ENCODE measurements around the gene WARS2.
"Not testable (repeated sequence)": the region's sequence is repeated elsewhere in the genome, so short reads cannot be mapped to it uniquely, and the experiment has no call there.

The WARS2 gene

GRCh38 chr1:119140177-119141019 lies at the start of gene WARS2:
WARS2 (minus strand) TSS chr1:119140653; CDS start chr1:119140644, 9 bp downstream.
- DNase-seq, result peak; percentile 96

DNA sequence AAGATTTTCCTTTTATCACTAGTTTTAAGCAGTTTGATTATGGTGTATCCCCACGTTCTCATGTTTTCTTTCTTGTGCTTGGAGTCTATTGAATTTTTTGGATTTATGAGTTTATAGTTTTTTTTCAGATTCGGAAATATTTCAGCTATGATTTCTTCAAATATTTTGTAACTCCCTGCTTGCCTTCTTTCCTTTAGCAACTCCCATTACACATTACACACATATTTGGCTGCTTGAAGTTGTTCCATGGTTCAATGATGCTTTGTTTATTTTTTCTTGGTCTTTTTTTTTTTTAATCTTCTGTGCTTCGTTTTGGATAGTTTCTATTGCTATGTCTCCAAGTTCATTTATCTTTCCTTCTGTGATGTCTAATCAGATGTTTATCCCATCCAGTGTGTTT lies 48.5 kb upstream of the WARS2 start:
- no peak for DNase-seq

GRCh38 chr1:119187416-119187815 lies 47.0 kb upstream of the WARS2 start:
- DNase-seq, result no peak

GRCh38 chr1:119186471-119186870 lies 46.0 kb upstream of the WARS2 start:
- no peak for DNase-seq

GRCh38 chr1:119184972-119185371 lies 44.5 kb upstream of the WARS2 start:
- no peak for DNase-seq

- DNase-seq, result no peak
Observed at GRCh38 chr1:119181218-119181617, 40.8 kb upstream of the WARS2 start.

GRCh38 chr1:119179051-119179450 lies 38.6 kb upstream of the WARS2 start:
- no peak for DNase-seq

GRCh38 chr1:119172927-119173326 lies 32.5 kb upstream of the WARS2 start:
- DNase-seq, result not testable (repeated sequence)

DNA sequence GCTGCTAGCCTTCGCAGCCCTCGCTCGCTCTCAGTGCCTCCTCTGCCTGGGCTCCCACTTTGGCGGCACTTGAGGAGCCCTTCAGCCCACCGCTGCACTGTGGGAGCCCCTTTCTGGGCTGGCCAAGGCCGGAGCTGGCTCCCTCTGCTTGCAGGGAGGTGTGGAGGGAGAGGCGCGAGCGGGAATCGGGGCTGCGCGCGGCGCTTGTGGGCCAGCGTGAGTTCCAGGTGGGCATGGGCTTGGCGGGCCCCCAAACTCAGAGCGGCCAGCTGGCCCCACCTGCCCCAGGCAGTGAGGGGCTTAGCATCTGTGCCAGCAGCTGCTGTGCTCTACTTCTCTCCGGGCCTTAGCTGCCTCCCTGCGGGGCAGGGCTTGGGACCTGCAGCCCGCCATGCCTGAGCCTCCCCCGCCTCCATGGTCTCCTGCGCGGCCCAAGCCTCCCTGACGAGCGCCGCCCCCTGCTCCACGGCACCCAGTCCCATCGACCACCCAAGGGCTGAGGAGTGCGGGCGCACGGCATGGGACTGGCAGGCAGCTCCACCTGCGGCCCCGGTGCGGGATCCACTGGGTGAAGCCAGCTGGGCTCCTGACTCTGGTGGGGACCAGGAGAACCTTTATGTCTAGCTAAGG lies 31.0 kb upstream of the WARS2 start:
- DNase-seq, result not testable (repeated sequence)

GRCh38 chr1:119163396-119163795 lies 22.9 kb upstream of the WARS2 start:
- DNase-seq, result no peak

DNA sequence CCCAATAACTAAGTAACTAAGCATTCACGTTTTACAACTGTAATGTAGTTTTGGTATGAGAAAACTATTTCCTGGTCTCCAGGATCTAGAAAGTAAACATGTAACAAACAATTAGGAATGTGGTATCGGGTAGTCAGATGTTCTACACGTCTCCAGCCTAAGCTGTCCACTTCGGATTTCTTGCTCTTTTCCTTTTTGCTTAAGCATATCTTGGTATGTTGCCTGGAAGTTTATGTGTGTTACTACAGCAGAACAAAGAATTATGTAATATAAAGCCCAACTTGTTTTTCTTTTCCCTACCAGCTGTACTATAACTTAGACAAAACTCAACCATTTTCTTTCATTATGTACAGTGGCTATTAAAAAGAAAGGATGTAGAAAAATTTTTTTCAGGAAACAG lies 20.4 kb upstream of the WARS2 start:
- no peak for DNase-seq

- no peak for DNase-seq
Observed at GRCh38 chr1:119160409-119160808, 20.0 kb upstream of the WARS2 start.

- no peak for DNase-seq
Observed at GRCh38 chr1:119159966-119160365, 19.5 kb upstream of the WARS2 start.

GRCh38 chr1:119159111-119159510 lies 18.7 kb upstream of the WARS2 start:
- DNase-seq, result no peak

DNA sequence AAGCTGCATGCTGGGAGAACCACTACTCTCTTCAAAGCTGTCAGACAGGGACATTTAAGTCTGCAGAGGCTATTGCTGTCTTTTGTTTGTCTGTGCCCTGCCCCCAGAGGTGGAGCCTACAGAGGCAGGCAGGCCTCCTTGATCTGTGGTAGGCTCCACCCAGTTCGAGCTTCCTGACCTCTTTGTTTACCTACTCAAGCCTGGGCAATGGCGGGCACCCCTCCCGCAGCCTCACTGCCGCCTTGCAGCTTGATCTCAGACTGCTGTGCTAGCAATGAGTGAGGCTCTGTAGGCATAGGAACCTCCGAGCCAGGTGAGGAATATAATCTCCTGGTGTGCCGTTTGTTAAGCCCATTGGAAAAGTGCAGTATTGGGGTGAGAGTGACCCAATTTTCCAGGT lies 16.3 kb upstream of the WARS2 start:
- DNase-seq, result not testable (repeated sequence)

- DNase-seq, result not testable (repeated sequence)
Observed at GRCh38 chr1:119155069-119155468, 14.6 kb upstream of the WARS2 start.

GRCh38 chr1:119150150-119150549 lies 9.7 kb upstream of the WARS2 start:
- no peak for DNase-seq

DNA sequence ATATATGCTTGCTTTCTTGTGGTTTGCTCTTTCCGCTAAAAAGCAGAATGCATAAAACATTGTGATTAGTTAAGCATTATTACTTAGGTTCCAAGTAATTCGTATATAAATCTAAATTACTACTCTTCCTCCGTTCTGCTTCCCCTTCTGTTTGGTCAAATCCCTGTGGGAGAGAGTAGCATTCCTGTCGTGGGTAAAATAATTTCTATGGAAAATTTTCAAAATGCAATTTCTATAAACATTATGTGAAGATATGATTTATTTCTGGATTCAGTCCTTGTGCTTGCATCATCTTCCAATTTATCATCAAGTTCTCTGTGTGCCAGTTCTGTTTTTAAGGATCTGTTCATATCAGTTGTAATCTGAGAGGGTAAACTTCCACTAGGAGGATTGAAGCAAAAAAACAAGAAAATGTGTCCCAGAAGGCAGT lies 7.2 kb upstream of the WARS2 start:
- no peak for DNase-seq

GRCh38 chr1:119146466-119146865 lies 6.0 kb upstream of the WARS2 start:
- DNase-seq, result no peak

- no peak for DNase-seq
Observed at GRCh38 chr1:119144813-119145212, 4.4 kb upstream of the WARS2 start.

GRCh38 chr1:119143706-119144105 lies 3.3 kb upstream of the WARS2 start:
- no peak for DNase-seq

GRCh38 chr1:119141660-119142059 lies 1.2 kb upstream of the WARS2 start:
- no peak for DNase-seq

GRCh38 chr1:119141020-119141424 lies 569 bp upstream of the WARS2 start:
- DNase-seq, result peak; percentile 38

- DNase-seq, result no peak
Observed at GRCh38 chr1:119139857-119140176, 636 bp downstream of the WARS2 start.

DNA sequence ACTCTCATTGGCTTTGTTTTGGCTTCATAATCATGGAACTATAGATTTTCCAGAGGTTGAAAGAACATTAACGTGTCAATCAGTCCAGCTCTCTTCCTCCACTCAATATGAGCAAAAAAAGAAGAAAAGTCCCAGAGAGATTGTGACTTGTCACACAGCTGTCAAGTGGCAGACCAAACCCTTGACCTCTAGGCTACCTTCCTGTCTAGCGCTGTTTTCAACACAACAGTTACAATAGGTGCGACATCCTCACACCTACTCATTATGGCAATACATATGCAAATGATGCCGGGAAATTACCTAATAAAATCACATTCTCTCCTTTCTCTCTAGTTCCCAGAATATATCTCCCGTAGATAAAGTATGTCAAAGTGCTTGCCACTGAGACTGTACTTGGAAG lies 1.1 kb downstream of the WARS2 start:
- DNase-seq, result peak; percentile 35
